ENCODE data around the gene PLA2G4E. TPM values are rescaled to one million over a fixed set of nuclear protein-coding genes. Genes with fewer than 3 reads are reported as not detected.
A peak's percentile ranks its signal among the peaks of the same experiment; 100 is the strongest.

The PLA2G4E gene
- total RNA-seq, 4 donors from 2014 or later, result 1.1 to 89.5 (median 9.2) TPM

GRCh38 chr15:41989573-41990242 lies 31.1 kb downstream of the PLA2G4E start:
- intact Hi-C loops (cut with DNase I), result loop anchor here (5.0 to 10.0 kb wide), 2 partner anchors 73 to 145 kb away; no protein-coding TSS in a partner anchor
- DNase-seq, result peak; percentile 7
- 13 to 20% methylated on average over 4 of the region's 9 CpGs for WGBS, 2 donors

DNA sequence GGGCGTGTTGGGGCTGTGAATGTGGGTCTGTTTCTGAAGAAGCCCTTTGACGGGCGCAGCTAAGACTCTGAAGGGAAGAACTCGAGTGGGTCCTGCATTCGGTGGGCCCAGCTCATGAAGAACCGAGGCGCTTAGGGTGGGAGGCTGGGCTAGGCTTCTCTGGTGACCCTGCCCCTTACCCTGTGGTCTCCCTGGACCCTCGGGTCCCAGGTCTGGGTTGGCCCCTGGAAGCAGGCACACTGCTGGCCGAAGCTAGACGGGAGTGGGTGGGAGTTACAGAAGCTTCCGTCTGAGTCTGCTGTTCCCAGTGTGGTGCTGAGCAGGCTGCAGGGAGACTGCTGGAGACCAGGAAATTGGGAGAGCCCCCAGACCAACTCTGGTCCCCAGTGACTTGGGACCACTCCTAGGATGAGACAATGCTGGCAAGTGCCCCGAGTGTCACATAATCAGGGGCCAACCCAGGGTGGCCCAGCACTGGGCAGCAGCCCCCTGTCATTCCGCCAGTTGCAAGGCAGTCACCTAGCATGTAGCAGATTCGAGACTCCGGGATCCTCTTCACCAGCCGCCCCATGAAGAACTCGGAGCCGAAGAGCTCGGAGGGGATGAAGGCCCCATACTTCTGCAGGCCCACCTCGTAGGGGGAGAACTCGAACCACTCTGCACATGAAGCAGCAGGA lies 31.8 kb downstream of the PLA2G4E start:
- H3K4me3 ChIP-seq, result no peak overlapping the region
- intact Hi-C loops (cut with DNase I), result loop anchor here (5.0 to 10.0 kb wide), 2 partner anchors 73 to 146 kb away; no protein-coding TSS in a partner anchor
- no peak overlapping the region for H3K27ac ChIP-seq
- H3K27me3 ChIP-seq, result peaks cover 0 to 8% (median 0%) of the 10 kb centered on the region in 4 donors
- 83 to 97% methylated on average over 6 to 8 of the region's 21 CpGs for WGBS, 2 donors
- H3K36me3 ChIP-seq, result no peaks in the 10 kb centered on the region
- peaks cover 0 to 10% (median 0%) of the 10 kb centered on the region in 3 donors for H3K4me1 ChIP-seq
- TF ChIP-seq CTCF (IDR thresholded peaks at IDR 0.05) (no peak), POLR2A (IDR thresholded peaks at IDR 0.05) (no peak)
- DNase-seq, result no peak
- no peaks in the 10 kb centered on the region for H3K9me3 ChIP-seq

More at GRCh38 chr15:41989573-41990242, 31.1 kb downstream of the PLA2G4E start:
- H3K27ac ChIP-seq, result no peak overlapping the region
- H3K27me3 ChIP-seq, result peaks cover 0 to 8% (median 0%) of the 10 kb centered on the region in 4 donors
- no peak overlapping the region for H3K4me3 ChIP-seq
- H3K9me3 ChIP-seq, result no peaks in the 10 kb centered on the region
- H3K36me3 ChIP-seq, result no peaks in the 10 kb centered on the region
- peak; percentile 95 to 99 (median 98) for TF ChIP-seq CTCF (IDR thresholded peaks at IDR 0.05)
- TF ChIP-seq POLR2A (IDR thresholded peaks at IDR 0.05), result no peak
- H3K4me1 ChIP-seq, result peaks cover 0 to 10% (median 0%) of the 10 kb centered on the region in 3 donors

DNA sequence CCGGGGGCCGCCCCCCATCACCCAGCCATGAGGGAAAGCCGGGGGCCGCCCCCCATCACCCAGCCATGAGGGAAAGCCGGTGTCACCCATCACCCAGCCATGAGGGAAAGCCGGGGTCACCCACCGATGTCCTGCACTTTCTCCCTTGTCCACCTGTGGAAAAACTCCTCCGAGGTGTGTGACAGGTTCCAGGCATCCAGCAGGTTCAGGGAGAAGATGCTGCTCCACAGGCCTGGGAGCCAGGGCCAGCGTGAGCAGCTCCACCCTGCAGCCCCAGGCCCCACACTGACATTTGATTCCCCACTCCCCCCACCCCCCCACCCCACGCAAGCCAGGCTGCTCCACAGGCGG lies 32.9 kb downstream of the PLA2G4E start:
- H3K4me3 ChIP-seq, result no peak overlapping the region
- DNase-seq, result no peak
- H3K27me3 ChIP-seq, result peaks cover 0 to 8% (median 0%) of the 10 kb centered on the region in 4 donors
- H3K27ac ChIP-seq, result no peak overlapping the region
- H3K36me3 ChIP-seq, result no peaks in the 10 kb centered on the region
- no peaks in the 10 kb centered on the region for H3K4me1 ChIP-seq
- H3K9me3 ChIP-seq, result no peaks in the 10 kb centered on the region
- intact Hi-C loops (cut with DNase I), result loop anchor here (5.0 to 10.0 kb wide), 2 partner anchors 74 to 147 kb away; no protein-coding TSS in a partner anchor
- WGBS, 2 donors, result 60% methylated on average over 1 of the region's 11 CpGs; no CpG with 5 or more reads in 1 of the 2 donors
- TF ChIP-seq POLR2A (IDR thresholded peaks at IDR 0.05) (no peak), CTCF (IDR thresholded peaks at IDR 0.05) (no peak)

DNA sequence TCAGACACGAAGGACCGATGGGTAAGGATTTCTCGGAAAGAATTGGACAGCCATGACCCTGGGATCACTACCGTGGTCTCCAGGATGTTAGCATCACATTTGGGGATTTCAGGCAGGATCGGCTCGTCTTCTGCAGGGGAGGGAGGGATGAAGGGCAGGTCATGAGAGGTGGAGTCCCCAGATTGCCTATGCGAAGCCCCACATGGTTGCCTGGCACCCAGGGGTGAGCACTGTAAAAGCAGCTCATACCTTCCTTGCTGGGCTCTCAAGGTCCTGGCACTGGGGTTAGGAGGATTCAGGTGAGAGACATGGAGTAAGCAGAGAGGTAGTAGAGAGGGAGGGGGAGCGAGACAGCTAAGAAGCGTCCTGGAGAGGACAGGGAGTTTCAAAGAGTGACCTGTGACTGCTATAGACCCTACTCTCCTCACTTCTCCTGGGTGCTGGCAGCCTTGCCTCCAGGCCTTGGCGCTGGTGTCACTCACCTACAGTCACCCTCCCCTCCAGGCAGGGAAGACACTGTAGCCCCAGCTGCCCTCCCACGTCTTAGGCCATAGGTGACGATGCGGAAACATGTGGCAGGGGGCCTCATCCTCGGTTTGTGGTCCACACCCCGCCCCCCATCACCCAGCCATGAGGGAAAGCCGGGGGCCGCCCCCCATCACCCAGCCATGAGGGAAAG lies 33.5 kb downstream of the PLA2G4E start:
- Histone ChIP-seq H3K27ac (no peak overlapping the region), H3K36me3 (no peaks in the 10 kb centered on the region), H3K27me3 (peaks cover 0 to 8% (median 0%) of the 10 kb centered on the region in 4 donors), H3K4me3 (no peak overlapping the region), H3K4me1 (no peaks in the 10 kb centered on the region), H3K9me3 (no peaks in the 10 kb centered on the region)
- TF ChIP-seq POLR2A (IDR thresholded peaks at IDR 0.05) (no peak), CTCF (IDR thresholded peaks at IDR 0.05) (no peak)
- intact Hi-C loops (cut with DNase I), result loop anchor here (5.0 to 10.0 kb wide), 2 partner anchors 75 to 147 kb away; no protein-coding TSS in a partner anchor
- no peak for DNase-seq
- whole genome bisulfite sequencing, 2 donors, result 79 to 80% methylated on average over 8 to 11 of the region's 17 CpGs

Measured in esophagus squamous epithelium (tissue), 5 donors.